ENCODE results near the gene PIK3R5. TPM values are rescaled to one million over a fixed set of nuclear protein-coding genes. Genes with fewer than 3 reads are reported as not detected.

Gene PIK3R5
- total RNA-seq, 1 donor from 2014 or later = not detected

DNA sequence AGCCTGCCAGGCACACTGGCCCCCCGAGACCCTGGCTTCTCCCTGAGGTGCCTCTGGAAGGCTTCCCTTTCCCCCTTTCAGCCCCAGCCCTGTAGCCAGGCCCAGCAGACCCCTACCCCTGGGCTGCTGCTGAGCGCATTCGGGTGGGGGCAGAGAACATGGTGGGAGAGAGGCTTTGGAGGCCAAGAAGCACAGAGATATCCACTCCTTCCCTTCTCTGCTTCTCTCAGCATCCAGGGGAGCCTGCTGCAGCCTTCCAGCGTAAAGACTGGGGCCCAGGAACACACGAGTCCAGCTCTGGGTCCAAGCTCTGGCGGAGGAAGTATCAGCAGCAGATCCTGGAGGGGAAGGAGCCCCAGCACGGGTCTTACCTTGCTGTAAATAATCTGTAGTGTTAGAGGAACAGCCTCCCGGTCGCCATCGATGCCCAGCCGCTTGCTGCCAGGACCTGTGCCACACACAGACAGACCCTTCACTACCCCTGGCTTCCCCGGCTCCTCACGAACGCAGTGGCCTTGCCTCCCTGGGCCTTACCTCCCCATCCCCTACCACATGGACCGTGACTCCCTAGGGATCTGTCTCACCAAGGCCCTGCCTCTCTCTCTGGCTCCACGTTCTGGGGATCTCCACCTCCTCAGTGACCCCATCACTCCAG, 81.0 kb downstream of the PIK3R5 start:
- TF ChIP-seq, protein P1, sequence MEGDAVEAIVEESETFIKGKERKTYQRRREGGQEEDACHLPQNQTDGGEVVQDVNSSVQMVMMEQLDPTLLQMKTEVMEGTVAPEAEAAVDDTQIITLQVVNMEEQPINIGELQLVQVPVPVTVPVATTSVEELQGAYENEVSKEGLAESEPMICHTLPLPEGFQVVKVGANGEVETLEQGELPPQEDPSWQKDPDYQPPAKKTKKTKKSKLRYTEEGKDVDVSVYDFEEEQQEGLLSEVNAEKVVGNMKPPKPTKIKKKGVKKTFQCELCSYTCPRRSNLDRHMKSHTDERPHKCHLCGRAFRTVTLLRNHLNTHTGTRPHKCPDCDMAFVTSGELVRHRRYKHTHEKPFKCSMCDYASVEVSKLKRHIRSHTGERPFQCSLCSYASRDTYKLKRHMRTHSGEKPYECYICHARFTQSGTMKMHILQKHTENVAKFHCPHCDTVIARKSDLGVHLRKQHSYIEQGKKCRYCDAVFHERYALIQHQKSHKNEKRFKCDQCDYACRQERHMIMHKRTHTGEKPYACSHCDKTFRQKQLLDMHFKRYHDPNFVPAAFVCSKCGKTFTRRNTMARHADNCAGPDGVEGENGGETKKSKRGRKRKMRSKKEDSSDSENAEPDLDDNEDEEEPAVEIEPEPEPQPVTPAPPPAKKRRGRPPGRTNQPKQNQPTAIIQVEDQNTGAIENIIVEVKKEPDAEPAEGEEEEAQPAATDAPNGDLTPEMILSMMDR (IDR thresholded peaks at IDR 0.05) = no peak
- Mint-ChIP-seq H3K27me3 (ENCODE audit: low read depth) (peaks cover 4% of the 10 kb centered on the region), H3K9me3 (ENCODE audit: low read depth) (no peaks in the 10 kb centered on the region), H3K4me3 (ENCODE audit: unreplicated experiment) (no peak overlapping the region), H3K36me3 (ENCODE audit: low read depth) (no peaks in the 10 kb centered on the region), H3K27ac (ENCODE audit: unreplicated experiment) (no peak overlapping the region), H3K4me1 (ENCODE audit: low read depth) (no peaks in the 10 kb centered on the region)
- DNase-seq (ENCODE audit: low spot score) = no peak

DNA sequence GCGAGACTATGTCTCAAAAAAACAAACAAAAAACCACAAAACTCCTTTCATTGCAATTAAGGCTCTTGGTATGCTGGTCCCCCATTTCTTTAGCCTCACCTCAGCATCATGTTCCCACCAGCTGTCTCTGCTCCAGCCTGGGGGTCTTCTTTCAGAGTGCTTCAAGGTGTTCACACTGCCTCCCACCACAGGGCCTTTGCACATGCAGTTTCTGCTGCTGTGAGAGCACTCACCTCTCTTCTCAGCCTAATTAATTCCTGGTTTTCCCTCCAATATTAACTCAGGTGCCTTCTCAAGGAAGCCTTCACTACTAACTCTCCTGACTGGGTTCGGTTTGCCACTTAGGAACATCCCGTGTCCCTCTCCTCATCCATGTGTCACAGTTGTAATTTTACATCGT, 82.2 kb downstream of the PIK3R5 start:
- H3K9me3 Mint-ChIP-seq (ENCODE audit: low read depth) = no peaks in the 10 kb centered on the region
- no peak for DNase-seq (ENCODE audit: low spot score)
- no peak overlapping the region for H3K27ac Mint-ChIP-seq (ENCODE audit: unreplicated experiment)
- no peaks in the 10 kb centered on the region for H3K4me1 Mint-ChIP-seq (ENCODE audit: low read depth)
- H3K4me3 Mint-ChIP-seq (ENCODE audit: unreplicated experiment) = no peak overlapping the region
- TF ChIP-seq, protein P1 (IDR thresholded peaks at IDR 0.05) = no peak
- H3K27me3 Mint-ChIP-seq (ENCODE audit: low read depth) = peaks cover 8% of the 10 kb centered on the region
- no peaks in the 10 kb centered on the region for H3K36me3 Mint-ChIP-seq (ENCODE audit: low read depth)

DNA sequence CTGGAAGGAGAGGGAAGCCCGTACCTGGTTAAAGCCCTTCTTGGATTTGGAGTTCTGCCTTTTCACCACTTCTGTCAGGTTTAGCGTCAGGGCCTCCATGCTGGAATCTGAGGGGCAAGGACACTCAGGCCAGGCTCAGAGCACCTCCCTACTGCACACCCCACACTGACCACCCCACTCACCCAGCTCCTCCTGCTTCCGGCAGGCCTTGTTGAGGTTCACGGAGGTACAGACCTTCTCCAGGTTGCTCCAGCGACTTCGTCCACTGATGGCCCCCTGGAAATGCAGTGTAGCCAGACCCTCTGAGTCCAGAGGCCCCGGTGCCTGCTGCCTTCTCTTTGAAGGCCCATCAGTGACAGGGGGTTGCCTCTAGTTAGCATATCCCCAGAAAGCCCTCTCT, 83.9 kb downstream of the PIK3R5 start:
- TF ChIP-seq, protein P1 (IDR thresholded peaks at IDR 0.05) = no peak
- Mint-ChIP-seq H3K27me3 (ENCODE audit: low read depth) (peaks cover 10% of the 10 kb centered on the region), H3K4me3 (ENCODE audit: unreplicated experiment) (no peak overlapping the region), H3K9me3 (ENCODE audit: low read depth) (no peaks in the 10 kb centered on the region), H3K36me3 (ENCODE audit: low read depth) (no peaks in the 10 kb centered on the region), H3K4me1 (ENCODE audit: low read depth) (no peaks in the 10 kb centered on the region), H3K27ac (ENCODE audit: unreplicated experiment) (no peak overlapping the region)
- no peak for DNase-seq (ENCODE audit: low spot score)

DNA sequence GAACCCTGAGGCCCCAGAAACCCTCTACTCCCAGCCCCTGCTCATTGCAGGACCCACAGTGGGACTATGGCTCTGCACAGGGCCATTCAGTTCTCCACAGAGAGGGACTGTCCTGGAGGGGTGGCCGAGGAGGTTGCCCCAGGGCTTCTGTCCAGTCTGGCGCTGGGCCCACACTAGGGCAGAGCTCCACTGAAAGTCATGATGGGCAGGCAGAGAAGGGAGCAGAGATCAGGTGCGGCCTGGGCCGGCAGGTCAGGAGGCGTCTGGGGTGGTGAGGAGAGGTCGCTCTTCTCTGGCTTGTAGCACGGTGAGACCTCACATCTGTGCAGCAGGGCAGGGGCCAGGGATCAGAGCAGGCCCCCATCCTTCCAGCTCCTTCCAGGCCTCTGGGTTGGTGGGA, 85.0 kb downstream of the PIK3R5 start:
- Mint-ChIP-seq H3K27me3 (ENCODE audit: low read depth) (peaks cover 10% of the 10 kb centered on the region), H3K36me3 (ENCODE audit: low read depth) (no peaks in the 10 kb centered on the region), H3K4me3 (ENCODE audit: unreplicated experiment) (no peak overlapping the region), H3K9me3 (ENCODE audit: low read depth) (no peaks in the 10 kb centered on the region), H3K4me1 (ENCODE audit: low read depth) (no peaks in the 10 kb centered on the region), H3K27ac (ENCODE audit: unreplicated experiment) (no peak overlapping the region)
- TF ChIP-seq, protein P1 (IDR thresholded peaks at IDR 0.05) = no peak
- no peak for DNase-seq (ENCODE audit: low spot score)

DNA sequence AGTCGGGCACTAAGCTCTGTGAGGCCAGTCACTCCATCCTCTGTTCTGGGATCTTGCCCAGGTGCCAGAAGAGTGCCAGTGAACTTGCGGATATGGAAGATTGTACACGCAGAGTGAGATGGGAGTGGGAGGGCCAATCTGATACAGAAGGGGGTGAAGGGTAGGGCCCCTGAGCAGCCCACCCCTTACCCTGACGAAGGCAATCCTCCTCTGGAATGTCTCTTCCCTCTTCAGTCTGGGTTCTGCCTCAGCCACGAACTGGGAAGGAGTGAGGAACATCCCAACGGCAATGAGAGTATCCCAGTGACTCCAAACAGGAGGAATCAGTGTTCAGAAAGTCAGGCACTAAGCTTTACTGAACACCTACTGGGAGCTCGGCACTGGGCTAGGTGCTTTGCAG, 86.1 kb downstream of the PIK3R5 start:
- no peaks in the 10 kb centered on the region for H3K4me1 Mint-ChIP-seq (ENCODE audit: low read depth)
- H3K36me3 Mint-ChIP-seq (ENCODE audit: low read depth) = no peaks in the 10 kb centered on the region
- no peak for DNase-seq (ENCODE audit: low spot score)
- peaks cover 12% of the 10 kb centered on the region for H3K27me3 Mint-ChIP-seq (ENCODE audit: low read depth)
- no peak overlapping the region for H3K27ac Mint-ChIP-seq (ENCODE audit: unreplicated experiment)
- H3K4me3 Mint-ChIP-seq (ENCODE audit: unreplicated experiment) = no peak overlapping the region
- H3K9me3 Mint-ChIP-seq (ENCODE audit: low read depth) = no peaks in the 10 kb centered on the region
- TF ChIP-seq, protein P1 (IDR thresholded peaks at IDR 0.05) = no peak
